Naive thymus-derived CD4-positive, alpha-beta T cell (primary cell): ENCODE results near the gene FIGLA. TPM values are rescaled to one million over a fixed set of nuclear protein-coding genes. Genes with fewer than 3 reads are reported as not detected.

Experiments used
- ATAC-seq: fragments of 150-1000 bp; cut with Tn5 transposase; 2 replicates; pipeline ENCODE4 v1.10.0; 2021; ENCODE audit warnings: mild to moderate bottlenecking, moderate library complexity
- CTCF ChIA-PET: fragments of 350-600 bp; sonication (Branson Sonifier 250); formaldehyde crosslinking; loops from one replicate; lab custom pipeline; 2021; ENCODE audit warnings: antibody characterized with exemption; lab: Charles Lee
- POLR2A ChIA-PET: fragments of 350-600 bp; sonication (Branson Sonifier 250); formaldehyde crosslinking; loops from one replicate; lab custom pipeline; 2021; ENCODE audit warnings: antibody characterized with exemption, inconsistent platforms; lab: Charles Lee
- DNase-seq, 9 donors: peaks; one replicate each; pipeline versions ENCODE4 v3.0.0 to v3.0.0-alpha.2; 2020 to 2022; ENCODE audit warnings: mixed read lengths in 1 of 9
- H3K27ac ChIP-seq: one replicate; pipeline ENCODE4 v1.7.0; 2013; ENCODE audit warnings: mild to moderate bottlenecking, low read depth, low read length, moderate library complexity
- H3K27me3 ChIP-seq, 2 donors: one replicate each; pipeline ENCODE4 v1.7.0; 2013; ENCODE audit warnings: low read length in 2 of 2, mild to moderate bottlenecking in 2 of 2, moderate library complexity in 2 of 2; ENCODE audit not compliant: control insufficient read depth in 2 of 2, insufficient read depth in 2 of 2
- H3K36me3 ChIP-seq, 3 experiments: 1 replicate in 2 of 3; 2 replicates in 1 of 3; pipeline ENCODE4 v1.7.0; 2013; ENCODE audit warnings: low read length in 3 of 3, mild to moderate bottlenecking in 3 of 3, moderate library complexity in 1 of 3; ENCODE audit not compliant: insufficient read depth in 3 of 3, control insufficient read depth in 2 of 3
- H3K4me1 ChIP-seq, 2 donors: one replicate each; pipeline ENCODE4 v1.7.0; 2013; ENCODE audit warnings: low read length in 2 of 2, mild to moderate bottlenecking in 2 of 2, moderate library complexity in 1 of 2; ENCODE audit not compliant: control insufficient read depth in 2 of 2, insufficient read depth in 2 of 2
- H3K4me3 ChIP-seq: 2 replicates; pipeline ENCODE4 v1.7.0; 2013; ENCODE audit warnings: mild to moderate bottlenecking, low read length
- H3K9me3 ChIP-seq, 3 experiments: 1 replicate in 2 of 3; 2 replicates in 1 of 3; pipeline ENCODE4 v1.7.0; 2013; ENCODE audit warnings: low read length in 3 of 3; ENCODE audit not compliant: control insufficient read depth in 2 of 3
- H3K27ac Mint-ChIP-seq, 9 donors: one replicate each; pipeline ENCODE4 v1.8.0; 2020 to 2022; ENCODE audit warnings: mixed read lengths in 9 of 9, mild to moderate bottlenecking in 8 of 9, moderate library complexity in 5 of 9, inconsistent platforms in 2 of 9
- H3K27me3 Mint-ChIP-seq, 5 donors: one replicate each; pipeline ENCODE4 v1.8.0; 2021 to 2022; ENCODE audit warnings: mixed read lengths in 5 of 5, mild to moderate bottlenecking in 1 of 5
- H3K36me3 Mint-ChIP-seq, 5 donors: one replicate each; pipeline ENCODE4 v1.8.0; 2020 to 2022; ENCODE audit warnings: mixed read lengths in 5 of 5, mild to moderate bottlenecking in 3 of 5, inconsistent platforms in 1 of 5
- H3K4me1 Mint-ChIP-seq, 7 donors: one replicate each; pipeline ENCODE4 v1.8.0; 2020 to 2022; ENCODE audit warnings: mixed read lengths in 7 of 7, mild to moderate bottlenecking in 3 of 7, inconsistent platforms in 1 of 7
- H3K4me3 Mint-ChIP-seq, 10 donors: one replicate each; pipeline ENCODE4 v1.8.0; 2020 to 2022; ENCODE audit warnings: mild to moderate bottlenecking in 10 of 10, mixed read lengths in 10 of 10, moderate library complexity in 6 of 10, inconsistent platforms in 2 of 10
- H3K9me3 Mint-ChIP-seq, 11 donors: one replicate each; pipeline ENCODE4 v1.8.0; 2020 to 2022; ENCODE audit warnings: mixed read lengths in 11 of 11, mild to moderate bottlenecking in 4 of 11, inconsistent platforms in 1 of 11, moderate library complexity in 1 of 11
- intact Hi-C, 2 donors: fragments of 100-400 bp; cut with micrococcal nuclease; formaldehyde crosslinking; loops; one replicate each; pipeline ENCODE4 v1.15.1; 2023
- polyA plus RNA-seq, 2 donors: library from polyadenylated mRNA; unstranded; fragments of 300-500 nt; fragmentation: Illumina TruSeq; gene quantifications; one replicate each; pipeline ENCODE4 v1.2.3, GENCODE V29; 2021
- total RNA-seq, 6 experiments: library from RNA in 5 of 6; stranded (reverse) in 5 of 6; gene quantifications; 1 replicate in 5 of 6; 2 replicates in 1 of 6; pipeline ENCODE4 v1.2.3 and lab custom pipeline; 2021 to 2026

Gene FIGLA
- total and polyA plus RNA-seq, 7 experiments from 2014 or later, result not detected

DNA sequence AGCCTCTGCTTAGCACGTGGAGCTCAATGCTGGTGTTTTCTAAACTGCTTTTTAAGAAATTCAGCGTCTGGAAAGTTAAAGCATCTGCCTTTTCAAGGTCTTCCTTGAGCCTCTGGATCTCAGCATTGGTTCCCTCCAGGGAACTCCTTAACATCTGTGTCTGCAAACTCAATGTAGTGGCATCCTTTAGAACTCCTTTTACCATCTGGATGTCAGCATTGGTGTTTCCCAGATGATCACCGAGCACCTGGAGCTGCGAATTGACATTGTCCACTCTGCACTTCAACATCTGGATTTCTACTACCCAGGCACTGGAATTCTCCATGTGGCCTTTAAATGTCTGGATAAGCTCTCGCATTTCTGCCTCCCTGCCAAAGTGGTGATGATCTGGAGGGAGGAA, 26.3 kb upstream of the FIGLA start:
- Mint-ChIP-seq H3K36me3 (no peaks in the 10 kb centered on the region), H3K27ac (no peak overlapping the region), H3K4me3 (no peak overlapping the region), H3K4me1 (peaks cover 0 to 3% (median 0%) of the 10 kb centered on the region in 7 donors), H3K27me3 (peaks cover 0 to 14% (median 4%) of the 10 kb centered on the region in 5 donors), H3K9me3 (no peaks in the 10 kb centered on the region)
- ATAC-seq, result no peak
- H3K9me3 ChIP-seq, result no peaks in the 10 kb centered on the region
- intact Hi-C loops, result no loop called here
- ChIA-PET POLR2A (interaction anchor here (0.6 kb wide), 1 partner anchor 575 kb away, joined by 4 read pairs; no protein-coding TSS in a partner anchor), CTCF (no interaction called here)
- H3K27ac ChIP-seq, result no peak overlapping the region
- no peaks in the 10 kb centered on the region for H3K27me3 ChIP-seq
- no peaks in the 10 kb centered on the region for H3K4me1 ChIP-seq
- no peak overlapping the region for H3K4me3 ChIP-seq
- H3K36me3 ChIP-seq, result no peaks in the 10 kb centered on the region
- DNase-seq, result no peak

DNA sequence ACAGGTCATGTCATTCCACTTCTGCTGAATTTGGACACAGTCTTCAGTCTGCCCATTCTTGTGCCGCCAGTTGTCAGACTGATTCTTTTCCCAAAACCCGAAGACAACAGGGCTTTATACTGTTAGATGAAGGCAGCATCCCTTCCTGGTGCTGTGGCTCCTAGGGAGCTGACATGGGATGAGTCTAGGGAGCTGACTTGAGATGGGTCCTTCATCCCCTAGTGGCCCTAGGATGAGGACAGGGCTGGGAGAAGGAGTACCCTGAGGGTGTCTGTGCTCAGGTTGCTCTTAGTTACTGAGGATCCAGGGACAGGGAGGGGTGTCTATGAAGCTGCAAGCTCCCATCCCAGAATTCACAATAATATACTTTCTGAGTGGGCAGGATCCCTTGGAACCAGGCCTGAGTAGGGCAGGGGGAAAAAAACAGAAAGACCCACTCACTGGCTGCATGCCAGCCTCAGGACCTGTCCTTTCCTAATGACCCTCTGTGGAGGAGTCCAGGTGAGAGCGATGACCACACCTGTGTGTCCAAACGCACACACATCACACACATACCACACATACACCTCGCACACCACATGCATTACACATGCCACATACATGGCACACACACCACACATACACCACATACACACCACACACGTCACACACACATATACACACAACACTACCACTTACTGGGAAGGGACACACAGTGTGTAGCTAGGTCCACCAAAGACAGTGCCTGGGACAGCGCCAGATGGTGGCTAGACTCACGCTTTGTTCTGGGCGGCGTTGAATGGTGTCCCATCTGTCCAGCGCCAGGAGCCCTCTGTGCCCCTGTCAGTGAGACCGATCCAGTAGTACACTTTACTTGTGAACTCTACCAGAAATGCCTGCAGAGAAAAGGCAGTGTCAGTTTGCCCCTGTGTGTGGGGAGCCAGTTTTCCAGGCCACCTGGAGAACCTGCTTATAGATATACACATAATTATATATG, 18.8 kb upstream of the FIGLA start:
- H3K4me1 Mint-ChIP-seq, result no peaks in the 10 kb centered on the region

DNA sequence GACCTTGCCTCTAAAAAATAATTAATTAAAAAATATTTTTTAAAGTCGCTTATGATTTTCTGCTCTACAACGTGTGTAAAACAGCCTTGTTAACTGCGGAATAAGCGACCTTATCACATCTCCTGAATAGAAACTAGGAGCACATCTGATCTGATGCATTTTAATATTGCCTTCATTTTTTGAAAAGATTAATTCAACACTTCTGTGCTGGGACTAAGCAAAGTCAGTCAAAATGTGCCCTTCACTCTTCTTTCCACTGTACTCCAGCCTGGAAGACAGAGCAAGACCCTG, 17.3 kb upstream of the FIGLA start:
- Mint-ChIP-seq H3K4me3 (no peak overlapping the region), H3K9me3 (no peaks in the 10 kb centered on the region), H3K4me1 (no peaks in the 10 kb centered on the region), H3K36me3 (no peaks in the 10 kb centered on the region), H3K27ac (no peak overlapping the region), H3K27me3 (peaks cover 0 to 4% (median 0%) of the 10 kb centered on the region in 5 donors)
- H3K4me3 ChIP-seq, result no peak overlapping the region
- DNase-seq (no peak), ATAC-seq (no peak)
- H3K9me3 ChIP-seq, result no peaks in the 10 kb centered on the region
- CTCF ChIA-PET, result no interaction called here
- no peaks in the 10 kb centered on the region for H3K27me3 ChIP-seq
- no peaks in the 10 kb centered on the region for H3K4me1 ChIP-seq
- POLR2A ChIA-PET, result no interaction called here
- no peaks in the 10 kb centered on the region for H3K36me3 ChIP-seq
- intact Hi-C loops, result no loop called here
- no peak overlapping the region for H3K27ac ChIP-seq

More for the DNA sequence above, 18.8 kb upstream of the FIGLA start:
- ATAC-seq (peak; percentile 29), DNase-seq (no peak)
- Mint-ChIP-seq H3K9me3 (no peaks in the 10 kb centered on the region), H3K27me3 (peaks cover 0 to 4% (median 0%) of the 10 kb centered on the region in 5 donors), H3K36me3 (no peaks in the 10 kb centered on the region), H3K27ac (no peak overlapping the region), H3K4me3 (no peak overlapping the region)
- no peak overlapping the region for H3K4me3 ChIP-seq
- H3K27ac ChIP-seq, result no peak overlapping the region
- ChIA-PET POLR2A (no interaction called here), CTCF (no interaction called here)
- no peaks in the 10 kb centered on the region for H3K36me3 ChIP-seq
- no peaks in the 10 kb centered on the region for H3K27me3 ChIP-seq
- intact Hi-C loops, result no loop called here
- H3K9me3 ChIP-seq, result no peaks in the 10 kb centered on the region
- H3K4me1 ChIP-seq, result no peaks in the 10 kb centered on the region

DNA sequence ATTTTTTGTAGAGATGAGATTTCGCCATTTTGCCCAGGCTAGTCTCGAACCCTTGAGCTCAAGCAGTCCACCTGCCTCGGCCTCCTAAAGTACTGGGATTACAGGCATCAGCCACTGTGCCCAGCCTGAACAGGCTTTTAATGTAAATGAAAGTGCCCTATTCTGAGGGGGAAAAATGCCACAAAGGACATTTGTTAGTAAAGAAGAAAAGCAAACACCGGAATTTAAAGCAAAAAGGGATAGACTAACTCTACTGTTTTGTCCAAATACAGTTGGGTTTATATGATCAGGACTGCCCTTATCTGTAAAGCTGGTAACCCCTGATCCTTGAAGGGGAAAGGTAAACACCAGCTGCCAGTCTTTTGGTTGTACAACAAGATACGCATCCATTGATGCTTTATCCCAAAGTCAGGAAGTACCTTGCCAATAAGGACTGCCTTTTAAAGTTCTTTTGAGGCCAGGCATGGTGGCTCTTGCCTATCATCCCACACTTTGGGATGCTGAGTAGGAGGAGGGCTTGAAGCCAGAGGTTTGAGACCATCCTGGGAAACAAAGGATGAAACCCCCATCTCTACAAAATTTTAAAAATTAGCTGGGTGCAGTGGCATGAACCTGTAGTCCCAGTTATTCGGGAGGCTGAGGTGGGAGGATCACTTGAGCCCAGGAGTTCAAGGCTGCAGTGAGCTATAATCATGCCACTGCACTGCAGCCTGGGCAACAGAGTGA, 16.8 kb upstream of the FIGLA start:
- CTCF ChIA-PET, result interaction anchor here (1.5 kb wide), 1 partner anchor 18 kb away, joined by 5 read pairs; the partner anchor contains the start of gene FIGLA
- Histone ChIP-seq H3K27ac (no peak overlapping the region), H3K4me3 (no peak overlapping the region), H3K4me1 (no peaks in the 10 kb centered on the region), H3K9me3 (no peaks in the 10 kb centered on the region), H3K27me3 (no peaks in the 10 kb centered on the region), H3K36me3 (no peaks in the 10 kb centered on the region)
- DNase-seq (no peak), ATAC-seq (no peak)
- H3K27me3 Mint-ChIP-seq, result peaks cover 0 to 4% (median 0%) of the 10 kb centered on the region in 5 donors
- no peak overlapping the region for H3K4me3 Mint-ChIP-seq
- H3K9me3 Mint-ChIP-seq, result no peaks in the 10 kb centered on the region
- intact Hi-C loops, result no loop called here
- no peaks in the 10 kb centered on the region for H3K4me1 Mint-ChIP-seq
- H3K36me3 Mint-ChIP-seq, result no peaks in the 10 kb centered on the region
- H3K27ac Mint-ChIP-seq, result no peak overlapping the region
- POLR2A ChIA-PET, result no interaction called here

DNA sequence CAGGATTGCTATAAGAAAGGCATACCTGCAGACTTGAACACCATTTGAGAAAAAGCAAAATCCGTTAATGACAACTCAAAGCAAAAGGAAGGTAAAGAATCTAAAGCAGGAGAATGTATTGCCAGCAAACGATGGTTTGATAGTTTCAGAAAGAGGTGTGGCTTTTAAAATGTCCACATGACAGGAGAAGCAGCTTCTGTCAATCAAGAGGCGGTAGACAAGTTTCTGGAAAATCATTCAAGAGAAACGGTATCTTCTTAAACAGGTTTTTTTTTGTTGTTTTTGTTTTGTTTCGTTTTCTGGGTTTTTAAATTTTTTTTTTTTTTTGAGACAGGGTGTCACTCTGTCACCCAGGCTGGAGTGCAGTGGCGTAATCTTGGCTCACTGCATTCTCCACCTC, 16.2 kb upstream of the FIGLA start:
- H3K27me3 Mint-ChIP-seq, result peaks cover 0 to 4% (median 0%) of the 10 kb centered on the region in 5 donors
- Histone ChIP-seq H3K27ac (no peak overlapping the region), H3K27me3 (no peaks in the 10 kb centered on the region), H3K36me3 (no peaks in the 10 kb centered on the region), H3K4me1 (no peaks in the 10 kb centered on the region), H3K4me3 (no peak overlapping the region), H3K9me3 (no peaks in the 10 kb centered on the region)
- CTCF ChIA-PET, result interaction anchor here (1.5 kb wide), 1 partner anchor 17 kb away, joined by 5 read pairs; the partner anchor contains the start of gene FIGLA
- intact Hi-C loops, result no loop called here
- no peak for DNase-seq
- no peak overlapping the region for H3K4me3 Mint-ChIP-seq
- POLR2A ChIA-PET, result no interaction called here
- no peak overlapping the region for H3K27ac Mint-ChIP-seq
- no peaks in the 10 kb centered on the region for H3K4me1 Mint-ChIP-seq
- no peak for ATAC-seq
- H3K9me3 Mint-ChIP-seq, result no peaks in the 10 kb centered on the region
- H3K36me3 Mint-ChIP-seq, result no peaks in the 10 kb centered on the region

- Histone ChIP-seq H3K36me3 (no peaks in the 10 kb centered on the region), H3K4me3 (no peak overlapping the region), H3K27me3 (no peaks in the 10 kb centered on the region), H3K9me3 (no peaks in the 10 kb centered on the region), H3K27ac (no peak overlapping the region), H3K4me1 (no peaks in the 10 kb centered on the region)
- H3K4me3 Mint-ChIP-seq, result no peak overlapping the region
- DNase-seq (no peak), ATAC-seq (no peak)
- ChIA-PET POLR2A (no interaction called here), CTCF (interaction anchor here (1.5 kb wide), 1 partner anchor 16 kb away, joined by 5 read pairs; the partner anchor contains the start of gene FIGLA)
- no peak overlapping the region for H3K27ac Mint-ChIP-seq
- no peaks in the 10 kb centered on the region for H3K4me1 Mint-ChIP-seq
- H3K27me3 Mint-ChIP-seq, result peaks cover 0 to 6% (median 0%) of the 10 kb centered on the region in 5 donors
- no peaks in the 10 kb centered on the region for H3K36me3 Mint-ChIP-seq
- intact Hi-C loops, result no loop called here
- no peaks in the 10 kb centered on the region for H3K9me3 Mint-ChIP-seq
These were observed 15.6 kb upstream of the FIGLA start for GRCh38 chr2:70806013-70806412.
